Right hindlimb (tissue), 1 donor: ENCODE measurements around the gene LEF1.

Experiments used
- DNase-seq: peaks from one replicate; pipeline ENCODE4 v3.0.0-alpha.2; 2018

Gene LEF1

GRCh38 chr4:108109111-108109510 lies 59.6 kb downstream of the LEF1 start:
- DNase-seq, result no peak

- no peak for DNase-seq
These were observed 60.9 kb downstream of the LEF1 start for GRCh38 chr4:108107729-108108382.

- DNase-seq, result no peak
These were observed 61.6 kb downstream of the LEF1 start for GRCh38 chr4:108107101-108107500.

GRCh38 chr4:108106186-108106585 lies 62.5 kb downstream of the LEF1 start:
- DNase-seq, result no peak

- no peak for DNase-seq
These were observed 65.5 kb downstream of the LEF1 start for GRCh38 chr4:108103099-108103862.

GRCh38 chr4:108100827-108101226 lies 67.9 kb downstream of the LEF1 start:
- DNase-seq, result no peak

GRCh38 chr4:108099838-108100237 lies 68.9 kb downstream of the LEF1 start:
- DNase-seq, result no peak

GRCh38 chr4:108097990-108098553 lies 70.7 kb downstream of the LEF1 start:
- DNase-seq, result no peak

GRCh38 chr4:108094923-108095482 lies 73.7 kb downstream of the LEF1 start:
- no peak for DNase-seq

GRCh38 chr4:108094131-108094530 lies 74.6 kb downstream of the LEF1 start:
- no peak for DNase-seq

GRCh38 chr4:108092288-108092687 lies 76.4 kb downstream of the LEF1 start:
- DNase-seq, result no peak

- no peak for DNase-seq
These were observed 81.3 kb downstream of the LEF1 start for GRCh38 chr4:108087293-108087967.

- DNase-seq, result no peak
These were observed 87.5 kb downstream of the LEF1 start for GRCh38 chr4:108081256-108081655.

GRCh38 chr4:108080747-108081146 lies 88.0 kb downstream of the LEF1 start:
- DNase-seq, result no peak

GRCh38 chr4:108078024-108078733 lies 90.6 kb downstream of the LEF1 start:
- DNase-seq, result no peak

- no peak for DNase-seq
These were observed 96.4 kb downstream of the LEF1 start for GRCh38 chr4:108072300-108072699.

GRCh38 chr4:108070775-108071174 lies 98.0 kb downstream of the LEF1 start:
- DNase-seq, result no peak

GRCh38 chr4:108068442-108068841 lies 100.3 kb downstream of the LEF1 start:
- DNase-seq, result no peak

GRCh38 chr4:108060686-108061321 lies 107.9 kb downstream of the LEF1 start:
- DNase-seq, result no peak

- DNase-seq, result peak; percentile 49
These were observed 108.6 kb downstream of the LEF1 start for GRCh38 chr4:108060164-108060563.

GRCh38 chr4:108058685-108059440 lies 109.9 kb downstream of the LEF1 start:
- DNase-seq, result no peak
